SK-N-DZ (cell line): Measurements from ENCODE around the gene CD3D. TPM values are rescaled to one million over a fixed set of nuclear protein-coding genes. Genes with fewer than 3 reads are reported as not detected.

ENCODE experiments used
- DNase-seq: peaks from one replicate; pipeline ENCODE4 v3.0.0-alpha.2; 2015; ENCODE audit warnings: low spot score
- polyA plus RNA-seq, 2 experiments: library from polyadenylated mRNA; depleted of rRNA; stranded (reverse); fragments of >200 nt; gene quantifications; 2 replicates each; pipeline ENCODE4 v1.2.3, GENCODE V29; 2014

Gene CD3D
- polyA plus RNA-seq (2014; cell fraction: cytosol; rRNA removed): not detected in 2 replicates
- not detected in 2 replicates for polyA plus RNA-seq (2014; cell fraction: nucleus; rRNA removed)

DNA sequence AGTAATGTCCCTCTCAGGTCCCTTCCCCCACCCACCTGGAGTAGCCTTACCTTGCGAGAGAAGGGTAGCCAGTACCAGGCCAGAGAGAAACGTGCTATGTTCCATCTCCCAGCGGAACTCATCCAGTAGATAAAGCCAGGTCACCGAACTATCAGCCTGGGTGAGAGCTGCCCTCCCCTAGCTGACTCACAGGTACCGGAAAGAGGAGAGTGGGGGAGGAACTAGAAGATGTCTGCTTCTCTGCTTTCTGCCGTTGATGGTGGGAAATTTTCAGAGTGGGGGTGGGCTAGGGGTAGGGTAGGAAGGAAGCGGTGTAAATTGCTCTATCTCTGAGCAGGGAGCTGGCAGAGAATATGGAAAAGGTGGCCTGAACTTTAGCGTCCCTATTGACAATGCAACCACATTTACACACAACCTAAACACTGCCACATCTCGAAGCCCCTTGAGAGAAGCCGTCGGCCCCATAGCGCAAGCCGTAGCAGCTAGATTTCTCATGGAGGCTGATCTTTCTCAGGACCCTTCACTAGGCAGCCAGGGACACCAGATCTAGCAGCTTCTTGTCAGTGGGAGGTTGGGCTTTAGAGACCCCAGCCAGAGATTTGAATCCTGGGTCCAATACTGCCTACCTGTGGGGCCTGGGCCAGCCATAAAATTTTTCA is at the start of gene CD3D:
TSS of gene CD3D (minus strand) at position 203 of the 659 bp plus-strand sequence. CDS start at position 105, 98 bp downstream.
- DNase-seq: no peak

DNA sequence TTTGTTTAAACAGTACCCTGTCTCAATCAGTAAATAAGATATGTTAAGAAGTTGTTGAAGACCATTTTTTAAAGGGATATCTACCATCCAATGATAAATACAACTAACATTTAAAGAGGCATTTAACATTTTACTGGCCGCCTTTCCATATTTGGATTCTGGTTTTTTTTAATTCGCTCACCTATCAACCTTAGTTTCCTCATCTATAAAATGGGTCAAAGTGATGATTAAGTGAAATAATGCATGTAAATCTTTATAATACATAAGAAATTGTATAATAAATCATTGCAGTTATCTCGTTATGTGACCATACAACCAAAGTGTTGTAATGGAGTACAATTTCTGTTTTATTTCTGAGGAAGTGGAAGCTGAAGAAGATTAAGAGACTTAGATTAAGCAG is 41.2 kb upstream of the CD3D start:
- DNase-seq: no peak

DNA sequence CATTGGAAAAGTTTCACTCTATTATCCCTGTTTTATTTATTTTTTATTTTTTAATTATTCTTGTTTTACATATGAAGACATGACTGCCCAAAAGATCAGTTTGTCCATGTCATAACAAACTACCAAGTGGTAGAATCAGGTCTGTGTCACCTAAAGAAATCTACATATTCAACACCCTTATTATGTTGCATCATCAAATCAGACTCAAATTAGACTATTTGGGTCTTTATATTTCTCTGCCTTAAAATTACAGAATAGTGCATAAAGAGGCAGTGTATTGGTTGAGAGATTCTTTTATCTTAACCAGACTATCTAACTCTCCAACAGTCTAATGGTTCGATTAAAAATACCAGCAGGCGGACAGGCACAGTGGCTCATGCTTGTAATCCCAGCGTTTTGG is 40.4 kb upstream of the CD3D start:
- no peak for DNase-seq

DNA sequence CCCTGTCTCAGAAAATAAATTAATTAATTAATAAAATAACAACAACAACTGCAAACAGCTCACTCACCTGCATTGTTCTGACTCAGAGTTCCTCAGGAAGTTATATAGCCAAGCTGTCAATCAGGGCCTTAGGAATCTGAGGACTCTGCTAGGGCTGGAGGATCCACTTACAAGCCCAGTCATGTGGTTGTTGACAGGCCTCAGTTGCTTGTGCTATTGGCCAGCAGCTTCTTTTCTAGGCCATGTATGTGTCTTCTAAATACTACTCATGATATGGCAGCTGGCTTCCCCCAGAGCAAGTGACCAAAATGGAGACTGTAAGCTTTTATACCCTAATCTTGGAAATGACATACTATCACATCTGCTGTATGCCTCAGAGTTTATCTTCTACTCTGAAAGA is 38.1 kb upstream of the CD3D start:
- no peak for DNase-seq

DNA sequence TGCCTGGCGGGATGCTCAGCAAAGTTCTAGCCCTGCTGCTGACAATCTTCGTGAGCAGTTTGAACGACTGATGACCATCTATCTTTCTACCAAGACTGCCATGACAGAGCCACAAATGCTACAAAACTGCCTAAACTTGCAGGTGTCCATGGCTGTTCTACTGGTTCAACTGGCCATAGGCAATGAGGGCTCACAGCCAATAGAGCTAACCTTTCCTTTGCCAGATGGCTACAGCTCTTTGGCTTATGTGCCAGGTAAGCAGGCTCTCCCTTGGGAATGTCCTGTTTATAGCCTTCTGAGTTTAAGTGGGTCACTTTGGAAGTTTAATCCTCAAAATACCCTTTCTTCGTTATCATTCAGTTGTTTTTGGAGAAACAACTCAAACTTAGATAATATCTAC is 37.0 kb upstream of the CD3D start:
- no peak for DNase-seq

DNA sequence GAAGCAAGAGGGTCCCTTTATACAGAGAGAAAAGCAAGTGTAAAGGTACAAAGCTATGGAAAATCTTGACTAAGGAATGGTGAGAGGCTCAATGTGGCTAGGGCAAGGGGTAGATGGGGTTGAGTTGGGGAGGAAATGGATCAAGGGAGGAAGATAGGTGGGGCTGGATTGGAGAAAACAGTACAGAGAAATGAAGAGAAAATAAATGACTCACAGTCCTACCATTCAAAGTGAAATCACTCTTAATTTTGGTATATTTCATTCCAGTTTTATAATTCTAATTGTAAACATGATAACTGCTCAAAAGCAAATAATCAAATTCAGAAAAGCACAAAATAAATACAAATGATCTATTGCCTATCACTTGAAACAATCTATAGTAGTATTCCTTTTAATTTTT is 33.5 kb upstream of the CD3D start:
- no peak for DNase-seq

DNA sequence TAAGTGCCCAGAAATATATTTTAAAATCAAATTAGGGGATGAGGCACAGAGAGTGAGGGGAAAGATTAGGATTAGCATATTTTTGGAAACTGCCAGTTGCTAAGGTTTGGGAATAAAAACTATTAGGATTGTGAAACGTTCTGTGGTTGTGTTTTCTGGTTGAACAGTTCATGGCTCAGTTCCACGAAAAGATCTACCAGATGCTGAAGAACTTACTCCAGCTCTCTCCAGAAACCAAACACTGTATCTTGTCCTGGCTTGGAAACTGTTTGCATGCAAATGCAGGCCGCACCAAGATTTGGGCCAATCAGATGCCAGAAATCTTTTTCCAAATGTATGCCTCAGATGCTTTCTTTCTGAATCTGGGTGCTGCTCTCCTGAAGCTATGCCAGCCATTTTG is 32.2 kb upstream of the CD3D start:
- DNase-seq: no peak

DNA sequence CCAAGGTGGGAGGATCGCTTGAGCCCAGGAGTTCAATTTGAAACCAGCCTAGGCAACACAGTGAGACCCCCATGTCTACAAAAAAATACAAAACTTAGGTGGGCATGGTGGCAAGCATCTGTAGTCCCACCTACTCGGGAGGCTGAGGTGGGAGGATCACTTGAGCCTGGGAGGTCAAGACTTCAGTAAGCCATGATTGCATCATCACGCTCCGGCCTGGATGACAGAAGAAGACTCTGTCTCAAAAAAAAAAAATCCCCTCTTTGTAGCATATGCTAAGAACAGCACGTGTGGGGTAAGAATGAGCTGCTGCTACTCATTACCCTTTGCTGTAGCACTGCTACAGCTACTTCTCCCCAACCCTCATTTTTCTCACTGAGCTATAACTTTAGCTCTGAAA is 31.4 kb upstream of the CD3D start:
- DNase-seq: no peak

- DNase-seq: no peak
These were observed 30.8 kb upstream of the CD3D start for GRCh38 chr11:118373263-118373662.

DNA sequence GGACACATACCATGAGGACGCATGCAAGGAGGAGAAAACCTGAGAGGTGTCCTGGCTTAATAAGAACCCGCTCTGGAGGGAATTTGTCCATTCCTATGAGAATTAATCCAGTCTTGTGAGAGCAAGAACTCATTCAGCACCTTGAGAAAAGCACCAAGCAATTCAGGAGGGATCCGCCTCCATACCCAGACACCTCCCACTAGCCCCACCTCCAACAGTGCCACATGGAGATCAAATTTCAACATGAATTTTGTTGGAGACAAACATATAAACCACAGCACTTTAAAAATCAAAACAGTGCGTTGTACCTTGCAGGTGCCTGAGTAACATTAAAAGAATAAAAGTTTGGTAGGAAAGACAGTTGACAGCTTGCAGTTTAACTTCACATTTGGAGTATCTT is 28.3 kb upstream of the CD3D start:
- no peak for DNase-seq

DNA sequence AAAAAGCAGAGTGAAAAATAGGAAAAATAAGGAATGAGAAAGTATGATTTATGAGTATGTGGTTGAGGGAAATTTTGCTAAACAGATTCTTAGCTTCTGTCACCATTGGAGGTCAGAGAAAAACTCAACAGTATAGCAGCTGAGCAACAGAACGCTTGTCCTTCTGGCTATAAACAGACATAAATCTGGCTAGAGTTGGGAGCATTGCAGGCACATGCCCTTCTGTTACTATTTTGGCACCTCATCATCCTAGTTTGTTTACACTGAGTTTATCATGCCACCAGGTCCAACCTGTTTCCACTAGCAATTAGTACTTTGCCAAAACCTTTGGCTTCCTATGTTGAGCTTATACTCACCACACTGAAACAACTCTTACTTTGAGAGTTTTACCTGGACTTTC is 23.8 kb upstream of the CD3D start:
- DNase-seq: no peak

DNA sequence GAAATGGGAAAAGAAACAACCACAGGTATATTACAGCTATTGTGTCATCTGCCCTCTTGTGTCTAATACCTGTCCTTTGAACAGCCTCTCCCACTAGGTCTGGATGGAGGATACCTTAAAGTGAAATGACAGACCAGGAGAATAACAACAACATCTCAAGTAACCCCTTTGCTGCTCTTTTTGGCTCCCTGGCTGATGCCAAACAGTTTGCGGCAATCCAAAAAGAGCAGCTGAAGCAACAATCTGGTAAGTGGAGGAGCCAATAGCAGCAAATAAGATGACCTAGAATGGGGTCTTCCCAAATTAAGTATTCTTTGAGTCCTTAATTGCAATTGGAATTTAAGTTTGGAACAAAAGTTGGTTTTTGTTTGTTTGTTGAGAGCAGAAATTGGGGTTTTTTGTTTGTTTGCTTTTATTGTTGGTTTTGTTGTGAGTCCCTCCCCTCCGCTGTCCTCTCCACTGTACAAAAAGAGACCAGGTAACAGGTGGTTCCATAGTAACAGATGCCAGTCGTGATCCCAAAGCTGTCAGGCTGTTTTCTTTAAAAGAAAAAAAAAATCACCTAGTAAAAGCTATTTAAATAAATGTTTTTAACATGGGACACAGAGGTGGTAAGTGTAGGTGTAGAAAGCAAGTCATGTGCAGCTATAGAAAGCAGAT is 22.6 kb upstream of the CD3D start:
- DNase-seq: no peak

- peak; percentile 89 for DNase-seq
These were observed 16.9 kb upstream of the CD3D start, which contains the start of gene UBE4A for GRCh38 chr11:118359295-118359958. TSS of gene UBE4A (plus strand) at chr11:118359600. CDS start at chr11:118365081, 5,481 bp downstream.

- no peak for DNase-seq
These were observed 15.6 kb upstream of the CD3D start for GRCh38 chr11:118358071-118358470.

- no peak for DNase-seq
These were observed 10.7 kb upstream of the CD3D start for GRCh38 chr11:118353084-118353710.

GRCh38 chr11:118349475-118349874 is 7.0 kb upstream of the CD3D start:
- no peak for DNase-seq

- DNase-seq: no peak
These were observed 1.5 kb upstream of the CD3D start, which contains the start of gene CD3G for GRCh38 chr11:118343981-118344515. TSS of gene CD3G (plus strand) at chr11:118344344. CDS start at chr11:118344424, 80 bp downstream.

DNA sequence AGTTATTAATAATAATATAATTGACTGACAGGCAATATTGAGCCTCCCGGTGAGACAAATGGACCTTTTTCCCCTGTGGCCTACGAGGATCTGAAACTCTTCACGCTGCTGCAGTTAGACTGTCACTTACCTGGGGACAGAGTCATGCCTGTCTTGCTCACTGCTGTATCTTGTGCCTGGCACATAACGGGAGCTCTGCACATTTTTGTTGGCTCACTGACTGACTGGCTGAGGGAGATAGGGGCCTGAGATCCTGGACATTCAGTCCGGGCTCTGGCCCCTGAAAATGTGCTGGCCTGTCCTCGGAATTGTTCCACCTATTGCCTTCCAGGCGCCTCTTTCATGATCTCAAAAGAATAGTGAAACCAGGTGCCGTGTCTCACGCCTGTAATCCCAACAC is 743 bp upstream of the CD3D start:
- DNase-seq: no peak

DNA sequence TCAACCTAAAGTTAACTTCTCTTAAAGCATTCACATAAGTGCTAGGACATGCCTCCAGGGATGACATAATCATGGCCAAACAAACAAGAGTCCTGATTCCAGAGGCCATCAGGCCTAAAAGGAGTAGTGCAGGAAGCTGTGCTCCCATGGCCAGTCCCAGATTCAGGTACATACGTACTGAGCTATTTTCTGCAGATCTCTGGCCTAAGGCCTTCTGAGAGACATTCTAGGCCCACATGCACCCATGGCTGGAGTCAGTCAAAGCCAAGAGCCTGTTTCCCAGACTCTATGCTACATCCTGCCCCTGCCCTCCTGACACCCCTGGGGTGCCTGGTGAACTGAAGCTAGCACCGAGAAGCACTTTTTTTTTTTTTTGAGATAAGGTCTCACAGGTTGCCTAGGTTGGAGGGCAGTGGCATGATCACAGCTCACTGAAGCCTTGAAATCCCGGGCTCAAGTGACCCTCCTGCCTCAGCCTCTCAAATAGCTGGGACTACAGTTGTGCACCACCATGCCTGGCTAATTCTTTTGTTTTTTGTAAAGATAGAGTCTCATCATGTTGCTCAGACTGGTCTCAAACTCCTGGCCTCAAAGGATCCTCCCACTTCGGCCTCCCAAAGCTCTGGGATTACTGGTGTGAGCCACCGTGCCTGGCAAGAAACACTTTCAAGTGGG is 553 bp downstream of the CD3D start:
- DNase-seq: no peak

- no peak for DNase-seq
These were observed 1.2 kb downstream of the CD3D start for GRCh38 chr11:118341261-118341660.

GRCh38 chr11:118340449-118340848 is 2.1 kb downstream of the CD3D start:
- no peak for DNase-seq
